DLD1 (cell line): ENCODE results near the gene MARK3.

Experiments
- in situ Hi-C: cut with HindIII; loops from 2 replicates; pipeline ENCODE4 v1.10.0; 2017; ENCODE audit warnings: low sequenced_read_pairs

The MARK3 gene

GRCh38 chr14:103533137-103533998, 148.2 kb downstream of the MARK3 start:
- in situ Hi-C loops = no loop called here

GRCh38 chr14:103533999-103534575, 148.9 kb downstream of the MARK3 start:
- in situ Hi-C loops = no loop called here

- in situ Hi-C loops = no loop called here
Measured at GRCh38 chr14:103534576-103535061, 149.4 kb downstream of the MARK3 start.

DNA sequence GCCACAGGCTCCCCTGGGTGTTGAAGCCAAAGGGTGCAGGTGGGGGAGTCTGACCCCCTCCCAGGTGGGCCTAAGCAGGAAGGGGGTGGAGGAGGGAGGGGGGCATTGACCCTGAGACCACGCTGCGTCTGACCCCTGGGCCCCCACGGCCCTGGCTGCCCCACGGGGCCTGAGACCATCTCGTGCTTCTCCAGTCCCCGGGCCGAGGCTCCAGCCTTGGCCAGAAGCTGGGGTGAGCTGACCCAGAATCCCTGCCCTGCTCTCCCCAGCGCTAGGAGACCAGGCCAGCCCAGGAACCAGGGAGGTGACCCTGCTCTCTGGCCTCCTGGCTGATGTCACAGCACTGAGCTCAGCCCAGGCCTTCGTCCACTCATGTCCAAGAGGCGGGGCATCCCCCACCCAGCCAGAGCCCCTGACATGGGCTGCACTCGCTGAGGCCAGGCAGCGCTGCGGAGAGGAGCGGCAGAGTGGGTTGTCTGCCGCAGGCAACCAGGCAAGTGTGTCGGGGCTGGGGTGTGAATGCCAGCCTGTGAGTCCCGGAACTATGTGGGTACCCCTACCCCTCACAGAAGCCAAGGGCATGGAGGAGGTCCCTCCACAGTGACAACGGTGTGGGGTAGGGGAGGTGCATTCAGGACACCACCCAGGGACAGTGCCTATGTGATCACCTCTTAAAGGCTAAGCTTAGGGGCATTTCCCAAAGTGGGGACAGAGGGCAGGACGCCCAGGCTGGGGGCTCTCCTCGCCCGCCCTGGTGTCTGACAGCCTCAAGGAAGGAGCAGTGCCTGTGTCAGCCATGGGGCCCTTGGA, 150.1 kb downstream of the MARK3 start:
- in situ Hi-C loops = no loop called here

DNA sequence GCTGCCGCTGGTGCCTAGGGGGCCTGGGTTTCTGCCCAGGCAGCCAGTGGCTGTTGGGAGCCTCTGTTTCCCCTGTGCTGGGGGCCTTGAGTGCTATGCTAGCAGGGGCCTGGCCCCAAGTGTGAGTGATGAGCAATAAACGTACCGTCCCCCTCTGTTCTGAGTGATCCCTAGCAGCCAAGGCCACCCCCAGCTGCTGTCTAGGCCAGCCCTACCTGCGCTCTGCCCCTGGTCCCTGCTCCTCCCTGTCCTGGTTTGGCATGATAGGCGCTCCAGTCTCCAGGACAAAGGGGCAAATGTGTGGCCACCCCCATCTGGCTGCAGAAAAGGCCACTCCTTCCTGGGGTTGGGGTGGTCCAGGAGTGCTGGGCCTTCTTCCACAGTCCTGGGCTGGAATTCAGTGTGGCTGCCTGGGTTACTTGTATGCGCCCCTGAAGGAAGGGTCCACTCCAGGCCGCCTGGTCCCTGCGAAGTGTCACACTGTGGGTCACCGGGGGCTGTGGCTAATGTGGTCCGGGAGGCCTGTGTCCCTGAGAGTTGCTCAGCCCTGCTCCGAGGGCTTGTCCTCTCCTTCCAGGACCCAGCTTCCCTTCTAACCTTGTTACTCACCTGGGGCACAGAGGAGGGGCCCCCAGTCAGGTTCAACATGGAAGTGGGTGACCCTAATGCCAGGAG, 150.8 kb downstream of the MARK3 start:
- in situ Hi-C loops = no loop called here

DNA sequence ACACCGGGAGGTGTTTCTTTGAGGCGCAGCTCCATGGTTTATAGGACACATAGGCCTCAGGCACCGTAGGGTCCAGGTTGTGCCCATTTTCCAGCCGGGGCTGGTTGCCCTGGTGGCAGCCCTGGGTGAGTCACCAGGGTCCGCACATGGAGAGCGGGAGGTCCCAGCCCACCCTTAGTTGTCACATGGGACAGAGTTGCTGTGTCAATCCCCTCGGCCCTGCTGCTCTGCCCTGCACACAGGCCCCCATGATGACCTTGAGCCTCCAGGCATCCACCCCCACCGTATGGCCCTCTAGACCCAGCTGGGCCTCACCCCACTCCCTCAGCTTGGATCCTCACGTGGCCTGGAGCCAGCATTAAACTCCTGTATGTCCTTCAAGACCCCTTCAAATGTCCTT, 151.5 kb downstream of the MARK3 start:
- in situ Hi-C loops = no loop called here

GRCh38 chr14:103537175-103537990, 152.2 kb downstream of the MARK3 start:
- in situ Hi-C loops = no loop called here

GRCh38 chr14:103538291-103539055, 153.3 kb downstream of the MARK3 start:
- in situ Hi-C loops = no loop called here

DNA sequence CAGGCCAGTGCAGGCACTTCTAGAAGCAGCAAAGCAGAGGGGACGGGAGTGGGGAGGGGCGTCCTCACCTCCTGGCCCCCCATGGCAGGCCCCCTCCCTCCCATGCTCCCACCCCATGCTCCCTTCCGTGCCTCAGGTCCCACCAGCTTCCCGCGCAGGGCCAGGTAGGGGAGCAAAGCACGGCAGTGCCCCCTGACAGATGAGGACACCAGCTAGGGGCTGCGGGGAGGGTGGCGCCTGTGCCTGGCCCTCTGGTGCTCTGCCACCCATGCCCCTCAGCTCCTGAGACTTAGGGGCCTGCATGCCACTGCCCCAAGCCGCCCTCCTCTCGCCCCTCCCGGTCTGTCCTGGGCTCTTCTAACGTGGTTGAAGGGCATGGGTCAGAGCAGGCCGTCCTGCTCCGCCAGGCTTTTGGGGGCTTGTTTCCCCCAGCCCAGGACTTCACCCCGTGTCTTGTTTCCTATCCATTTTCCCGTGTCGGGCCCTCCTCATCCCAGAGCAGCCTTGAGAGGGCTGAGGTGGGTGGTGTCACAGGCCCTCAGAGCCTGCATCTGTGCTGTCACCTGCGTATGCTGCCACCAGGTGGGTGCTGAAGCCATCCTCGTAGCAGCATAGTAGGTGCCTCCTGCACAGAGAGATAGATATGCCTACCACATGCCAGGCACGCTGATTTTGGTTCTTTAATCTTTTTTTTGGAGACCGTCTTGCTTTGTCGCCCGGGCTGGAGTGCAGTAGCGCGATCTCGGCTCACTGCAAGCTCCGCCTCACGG, 154.0 kb downstream of the MARK3 start:
- in situ Hi-C loops = no loop called here

GRCh38 chr14:103540821-103541708, 155.8 kb downstream of the MARK3 start:
- in situ Hi-C loops = no loop called here

DNA sequence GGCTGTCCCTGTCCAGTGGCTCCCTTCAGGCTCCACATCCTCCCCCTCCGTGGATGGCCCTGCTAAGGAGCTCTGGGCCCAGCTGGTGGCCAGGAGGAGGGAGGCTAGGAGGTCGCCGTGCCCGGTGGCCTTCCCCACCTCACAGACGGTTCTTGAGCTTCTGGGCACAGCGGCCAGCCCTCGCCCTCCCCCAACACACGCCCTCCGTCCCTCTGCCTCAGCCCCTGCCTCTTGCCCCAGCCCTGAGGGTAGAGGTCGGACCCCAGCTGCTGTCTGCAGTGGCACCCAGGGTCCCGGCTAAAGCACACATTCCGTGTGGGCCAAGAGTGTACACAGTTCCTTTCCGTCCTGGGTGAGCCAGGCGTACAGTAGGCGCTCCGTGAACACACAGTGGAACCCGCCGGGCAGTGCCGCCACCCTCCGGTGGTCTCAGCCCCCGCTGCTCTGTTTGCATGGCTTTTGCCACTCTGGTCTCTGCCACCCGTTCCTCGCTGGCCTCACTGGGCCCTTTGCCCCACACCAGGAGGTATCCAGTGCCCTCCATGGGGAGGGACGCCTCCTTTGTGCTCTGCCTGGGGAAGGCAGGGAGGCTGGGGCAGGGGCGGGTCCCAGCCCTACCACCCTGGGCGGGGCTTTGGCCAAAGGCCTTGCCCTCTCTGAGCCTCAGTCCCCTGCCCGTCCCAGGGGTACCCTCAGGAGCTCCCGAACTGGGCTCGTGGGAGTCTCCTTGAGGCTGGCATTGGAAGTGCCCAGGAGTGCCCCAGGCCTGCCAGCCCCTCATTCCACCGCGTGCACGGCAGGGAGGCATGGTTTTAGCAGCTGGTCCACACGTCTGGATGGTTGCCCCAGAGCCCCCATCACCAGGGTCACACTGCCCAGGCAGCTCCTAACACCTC, 156.7 kb downstream of the MARK3 start:
- in situ Hi-C loops = no loop called here

GRCh38 chr14:103542605-103543088, 157.4 kb downstream of the MARK3 start:
- in situ Hi-C loops = no loop called here

GRCh38 chr14:103543140-103543539, 157.9 kb downstream of the MARK3 start:
- in situ Hi-C loops = no loop called here

GRCh38 chr14:103543721-103544387, 158.6 kb downstream of the MARK3 start:
- in situ Hi-C loops = no loop called here

DNA sequence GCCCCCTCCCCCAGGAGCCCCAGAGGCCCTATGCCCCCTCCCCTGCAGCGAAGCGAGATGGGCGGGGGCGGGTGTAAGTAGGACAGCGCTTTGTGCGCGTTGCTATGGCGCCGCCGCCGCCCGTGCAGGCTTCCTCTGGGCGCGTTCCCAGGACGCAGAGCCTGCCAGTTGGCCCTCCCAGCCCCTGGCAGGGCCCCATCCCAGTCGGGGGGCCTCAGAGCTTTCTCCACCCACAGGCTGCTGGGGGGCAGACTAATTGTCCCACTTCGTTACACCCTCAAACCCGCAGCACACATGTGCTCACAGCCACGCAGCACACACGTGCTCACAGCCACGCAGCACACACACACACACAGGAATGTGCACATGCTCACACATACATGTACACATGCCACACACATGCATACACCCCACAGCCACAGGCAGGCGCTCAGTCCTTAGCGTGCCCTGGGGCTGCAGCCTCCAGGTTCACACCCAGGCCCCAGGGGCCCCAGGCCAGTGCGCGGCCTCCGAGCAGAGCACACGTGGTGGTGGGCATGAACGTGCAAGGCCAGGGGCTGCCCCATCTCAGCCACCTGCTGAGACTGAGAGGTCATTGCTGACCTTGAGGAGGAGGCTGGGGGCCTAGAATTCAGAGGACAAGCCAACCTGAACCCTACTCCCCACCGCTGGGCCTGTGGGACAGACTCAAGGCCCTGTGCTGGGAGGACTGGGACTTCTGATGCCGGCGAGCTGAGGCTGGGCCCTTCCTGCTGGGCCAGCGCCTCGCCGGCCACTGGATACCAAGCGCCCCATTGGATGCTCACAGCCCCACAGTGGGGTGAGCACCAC, 159.4 kb downstream of the MARK3 start:
- in situ Hi-C loops = no loop called here
